Ovary (tissue), 3 donors: ENCODE data around the gene MYRIP.

Experiments
- EP300 ChIP-seq: sonication (generic); formaldehyde crosslinking; IDR thresholded peaks from one replicate; pipeline ENCODE4 v1.6.1; 2017; ENCODE audit warnings: antibody characterized with exemption
- POLR2A ChIP-seq: fragments of 450-650 bp; IDR thresholded peaks from one replicate; pipeline ENCODE4 v1.6.1; 2017; ENCODE audit warnings: antibody characterized with exemption, mild to moderate bottlenecking, moderate library complexity
- TF ChIP-seq, protein P1 (sequence below), 3 donors: fragments of 450-650 bp in 2 of 3; fragments of 200-600 bp in 1 of 3; IDR thresholded peaks; one replicate each; pipeline versions ENCODE4 v1.5.1 to v1.8.0; 2016 to 2022; ENCODE audit warnings: antibody characterized with exemption in 3 of 3, mild to moderate bottlenecking in 1 of 3
- donor health status: DM: no; HTN: no; CAD: no.

DNA sequence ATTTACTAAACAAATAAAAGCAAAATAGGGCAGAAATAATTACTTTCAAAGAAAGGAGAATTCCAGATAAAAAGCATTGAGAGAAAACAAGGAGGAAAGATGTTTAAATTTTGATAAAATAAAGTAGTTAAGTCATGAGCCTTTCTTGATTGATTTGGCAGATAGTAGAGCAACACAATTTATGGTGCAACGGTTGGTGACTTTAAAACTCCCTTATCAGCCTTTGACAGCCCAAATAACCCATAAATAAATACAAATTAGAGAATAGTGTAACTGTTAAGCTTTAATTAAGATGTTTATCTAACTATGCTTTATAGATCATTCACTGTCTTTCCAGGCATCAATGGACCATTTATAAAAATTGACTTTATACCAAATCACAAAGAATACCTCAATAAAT is 446.1 kb downstream of the MYRIP start:
- TF ChIP-seq, protein P1, sequence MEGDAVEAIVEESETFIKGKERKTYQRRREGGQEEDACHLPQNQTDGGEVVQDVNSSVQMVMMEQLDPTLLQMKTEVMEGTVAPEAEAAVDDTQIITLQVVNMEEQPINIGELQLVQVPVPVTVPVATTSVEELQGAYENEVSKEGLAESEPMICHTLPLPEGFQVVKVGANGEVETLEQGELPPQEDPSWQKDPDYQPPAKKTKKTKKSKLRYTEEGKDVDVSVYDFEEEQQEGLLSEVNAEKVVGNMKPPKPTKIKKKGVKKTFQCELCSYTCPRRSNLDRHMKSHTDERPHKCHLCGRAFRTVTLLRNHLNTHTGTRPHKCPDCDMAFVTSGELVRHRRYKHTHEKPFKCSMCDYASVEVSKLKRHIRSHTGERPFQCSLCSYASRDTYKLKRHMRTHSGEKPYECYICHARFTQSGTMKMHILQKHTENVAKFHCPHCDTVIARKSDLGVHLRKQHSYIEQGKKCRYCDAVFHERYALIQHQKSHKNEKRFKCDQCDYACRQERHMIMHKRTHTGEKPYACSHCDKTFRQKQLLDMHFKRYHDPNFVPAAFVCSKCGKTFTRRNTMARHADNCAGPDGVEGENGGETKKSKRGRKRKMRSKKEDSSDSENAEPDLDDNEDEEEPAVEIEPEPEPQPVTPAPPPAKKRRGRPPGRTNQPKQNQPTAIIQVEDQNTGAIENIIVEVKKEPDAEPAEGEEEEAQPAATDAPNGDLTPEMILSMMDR (IDR thresholded peaks at IDR 0.05), result no peak
- TF ChIP-seq POLR2A (no peak), EP300 (no peak)
